SK-N-SH treated with all-trans-retinoic acid at 6 μM for 48 hours (cell line): ENCODE results near the gene PRR5L.

Source experiments
- GLIS3 ChIP-seq: fragments of 250-450 bp; sonication (Bioruptor Pico); IDR thresholded peaks from 2 replicates; pipeline ENCODE4 v1.5.0; 2020; ENCODE audit warnings: mild to moderate bottlenecking, moderate library complexity
- OSR1 ChIP-seq: fragments of 250-450 bp; sonication (Bioruptor Pico); IDR thresholded peaks from 2 replicates; pipeline ENCODE4 v1.8.0; 2022; ENCODE audit warnings: moderate library complexity, mild to moderate bottlenecking, inconsistent platforms
- RARB ChIP-seq: fragments of 250-450 bp; sonication (Bioruptor Pico); IDR thresholded peaks from 2 replicates; pipeline ENCODE4 v1.8.0; 2021; ENCODE audit warnings: mild to moderate bottlenecking, moderate library complexity
- ZC3H10 ChIP-seq: fragments of 250-450 bp; sonication (Bioruptor Pico); IDR thresholded peaks from 2 replicates; pipeline ENCODE4 v1.5.1; 2021; ENCODE audit warnings: mild to moderate bottlenecking, moderate library complexity
- ZFP3 ChIP-seq: fragments of 250-450 bp; sonication (Bioruptor Pico); IDR thresholded peaks from 2 replicates; pipeline ENCODE4 v1.5.0; 2020; ENCODE audit warnings: mild to moderate bottlenecking, moderate library complexity
- ZFP30 ChIP-seq: fragments of 450-650 bp; formaldehyde crosslinking; IDR thresholded peaks from 2 replicates; pipeline ENCODE4 v1.5.0; 2022; ENCODE audit warnings: mild to moderate bottlenecking, moderate library complexity
- TF ChIP-seq, protein P1 (sequence below): fragments of 250-450 bp; sonication (Bioruptor Pico); IDR thresholded peaks from 2 replicates; pipeline ENCODE4 v1.5.1; 2020; ENCODE audit warnings: low read depth, mild to moderate bottlenecking, moderate library complexity
- TF ChIP-seq, protein P2 (sequence below): fragments of 250-450 bp; sonication (Bioruptor Pico); IDR thresholded peaks from 2 replicates; pipeline ENCODE4 v1.8.0; 2020; ENCODE audit warnings: mild to moderate bottlenecking, moderate library complexity, borderline replicate concordance

DNA sequence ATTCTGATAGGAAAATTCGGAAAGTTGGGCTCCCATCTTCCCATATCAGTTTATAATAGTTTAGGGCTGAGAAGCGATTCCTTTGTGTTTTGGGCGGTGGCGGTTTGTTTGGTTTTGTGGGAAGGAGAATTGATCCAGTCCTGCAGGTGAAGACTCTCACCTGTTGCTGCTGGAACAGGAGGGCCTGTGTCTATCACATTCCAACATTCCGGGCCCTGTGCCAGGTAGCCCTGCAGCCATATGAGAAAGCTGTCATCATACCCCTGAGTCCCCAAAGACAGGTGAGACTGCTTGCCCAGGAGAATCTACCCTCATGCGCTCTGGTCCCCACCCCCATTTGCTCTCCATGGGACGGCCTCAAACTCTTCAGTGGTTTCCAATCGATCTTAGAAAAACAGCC, 151.9 kb downstream of the PRR5L start:
- TF ChIP-seq ZFP3 (CRISPR knock-in tag) (no peak), ZFP30 (CRISPR knock-in tag) (no peak), RARB (CRISPR knock-in tag) (no peak), ZC3H10 (CRISPR knock-in tag) (no peak), GLIS3 (CRISPR knock-in tag) (no peak), OSR1 (CRISPR knock-in tag) (no peak)
- TF ChIP-seq, protein P1, sequence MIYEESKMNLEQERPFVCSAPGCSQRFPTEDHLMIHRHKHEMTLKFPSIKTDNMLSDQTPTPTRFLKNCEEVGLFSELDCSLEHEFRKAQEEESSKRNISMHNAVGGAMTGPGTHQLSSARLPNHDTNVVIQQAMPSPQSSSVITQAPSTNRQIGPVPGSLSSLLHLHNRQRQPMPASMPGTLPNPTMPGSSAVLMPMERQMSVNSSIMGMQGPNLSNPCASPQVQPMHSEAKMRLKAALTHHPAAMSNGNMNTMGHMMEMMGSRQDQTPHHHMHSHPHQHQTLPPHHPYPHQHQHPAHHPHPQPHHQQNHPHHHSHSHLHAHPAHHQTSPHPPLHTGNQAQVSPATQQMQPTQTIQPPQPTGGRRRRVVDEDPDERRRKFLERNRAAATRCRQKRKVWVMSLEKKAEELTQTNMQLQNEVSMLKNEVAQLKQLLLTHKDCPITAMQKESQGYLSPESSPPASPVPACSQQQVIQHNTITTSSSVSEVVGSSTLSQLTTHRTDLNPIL (CRISPR knock-in tag) = no peak
- TF ChIP-seq, protein P2, sequence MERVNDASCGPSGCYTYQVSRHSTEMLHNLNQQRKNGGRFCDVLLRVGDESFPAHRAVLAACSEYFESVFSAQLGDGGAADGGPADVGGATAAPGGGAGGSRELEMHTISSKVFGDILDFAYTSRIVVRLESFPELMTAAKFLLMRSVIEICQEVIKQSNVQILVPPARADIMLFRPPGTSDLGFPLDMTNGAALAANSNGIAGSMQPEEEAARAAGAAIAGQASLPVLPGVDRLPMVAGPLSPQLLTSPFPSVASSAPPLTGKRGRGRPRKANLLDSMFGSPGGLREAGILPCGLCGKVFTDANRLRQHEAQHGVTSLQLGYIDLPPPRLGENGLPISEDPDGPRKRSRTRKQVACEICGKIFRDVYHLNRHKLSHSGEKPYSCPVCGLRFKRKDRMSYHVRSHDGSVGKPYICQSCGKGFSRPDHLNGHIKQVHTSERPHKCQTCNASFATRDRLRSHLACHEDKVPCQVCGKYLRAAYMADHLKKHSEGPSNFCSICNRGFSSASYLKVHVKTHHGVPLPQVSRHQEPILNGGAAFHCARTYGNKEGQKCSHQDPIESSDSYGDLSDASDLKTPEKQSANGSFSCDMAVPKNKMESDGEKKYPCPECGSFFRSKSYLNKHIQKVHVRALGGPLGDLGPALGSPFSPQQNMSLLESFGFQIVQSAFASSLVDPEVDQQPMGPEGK (CRISPR knock-in tag) = no peak
